Smooth muscle cell (in vitro differentiated cells): ENCODE data around the gene KLK4. TPM values are rescaled to one million over a fixed set of nuclear protein-coding genes. Genes with fewer than 3 reads are reported as not detected.

Source experiments
- DNase-seq: peaks from one replicate; lab custom pipeline; 2025; ENCODE audit not compliant: unreplicated experiment; lab: John Stamatoyannopoulos, UW
- H2AFZ ChIP-seq: fragments of 200-600 bp; sonication (generic); 2 replicates; pipeline ENCODE4 v1.6.0; 2016; ENCODE audit warnings: antibody characterized with exemption, low read depth, mild to moderate bottlenecking
- H3F3A ChIP-seq: fragments of 200-600 bp; sonication (generic); 2 replicates; pipeline ENCODE4 v1.6.0; 2017; ENCODE audit warnings: antibody characterized with exemption, low read depth
- H3K27ac ChIP-seq: fragments of 200-600 bp; sonication (generic); 2 replicates; pipeline ENCODE4 v1.5.1; 2016; ENCODE audit warnings: low read depth, mild to moderate bottlenecking
- H3K27me3 ChIP-seq: fragments of 200-600 bp; sonication (generic); 2 replicates; pipeline ENCODE4 v1.6.1; 2016; ENCODE audit warnings: low read depth, mild to moderate bottlenecking
- H3K36me3 ChIP-seq: fragments of 200-600 bp; sonication (generic); 2 replicates; pipeline ENCODE4 v1.5.1; 2016; ENCODE audit warnings: low read depth
- H3K4me1 ChIP-seq: fragments of 200-600 bp; sonication (generic); 2 replicates; pipeline ENCODE4 v1.5.1; 2016; ENCODE audit warnings: low read depth
- H3K4me2 ChIP-seq: fragments of 200-600 bp; sonication (generic); 2 replicates; pipeline ENCODE4 v1.6.0; 2016; ENCODE audit warnings: mild to moderate bottlenecking
- H3K4me3 ChIP-seq: fragments of 200-600 bp; sonication (generic); 2 replicates; pipeline ENCODE4 v1.5.1; 2016; ENCODE audit warnings: mild to moderate bottlenecking
- H3K79me2 ChIP-seq: fragments of 200-600 bp; sonication (generic); 2 replicates; pipeline ENCODE4 v1.6.0; 2016; ENCODE audit warnings: low read depth, mild to moderate bottlenecking
- H3K9ac ChIP-seq: fragments of 200-600 bp; sonication (generic); 2 replicates; pipeline ENCODE4 v1.6.0; 2016; ENCODE audit warnings: low read depth
- H3K9me3 ChIP-seq: fragments of 200-600 bp; sonication (generic); replicated peaks from 2 replicates; pipeline ENCODE4 v1.5.1; 2016; ENCODE audit warnings: low read depth
- H4K20me1 ChIP-seq: fragments of 200-600 bp; sonication (generic); 2 replicates; pipeline ENCODE4 v1.6.0; 2016; ENCODE audit warnings: low read depth
- WGBS: methylation state at CpG from one replicate; pipeline ENCODE4 v1.1.7; 2016; ENCODE audit warnings: low lambda C conversion rate; 5-methylcytosine and 5-hydroxymethylcytosine counted together
- polyA plus RNA-seq: library from polyadenylated mRNA; unstranded; fragments of >200 nt; fragmentation: Nextera tagmentation; extraction: Ambion mirVana; gene quantifications from 2 replicates; pipeline ENCODE4 v1.2.1, GENCODE V29; 2016
- total RNA-seq: library from RNA; depleted of rRNA; stranded (reverse); fragments of >200 nt; gene quantifications from 2 replicates; pipeline ENCODE4 v1.2.3, GENCODE V29; 2014
- TF ChIP-seq, protein P1 (sequence below): fragments of 200-600 bp; sonication (generic); IDR thresholded peaks from 2 replicates; pipeline ENCODE4 v1.5.1; 2017; ENCODE audit warnings: borderline replicate concordance, mild to moderate bottlenecking, antibody characterized with exemption; ENCODE audit not compliant: insufficient read depth, poor library complexity, severe bottlenecking

KLK4 gene
- total and polyA plus RNA-seq, 2 experiments from 2014 or later, result 0.82 TPM; not detected in 1

DNA sequence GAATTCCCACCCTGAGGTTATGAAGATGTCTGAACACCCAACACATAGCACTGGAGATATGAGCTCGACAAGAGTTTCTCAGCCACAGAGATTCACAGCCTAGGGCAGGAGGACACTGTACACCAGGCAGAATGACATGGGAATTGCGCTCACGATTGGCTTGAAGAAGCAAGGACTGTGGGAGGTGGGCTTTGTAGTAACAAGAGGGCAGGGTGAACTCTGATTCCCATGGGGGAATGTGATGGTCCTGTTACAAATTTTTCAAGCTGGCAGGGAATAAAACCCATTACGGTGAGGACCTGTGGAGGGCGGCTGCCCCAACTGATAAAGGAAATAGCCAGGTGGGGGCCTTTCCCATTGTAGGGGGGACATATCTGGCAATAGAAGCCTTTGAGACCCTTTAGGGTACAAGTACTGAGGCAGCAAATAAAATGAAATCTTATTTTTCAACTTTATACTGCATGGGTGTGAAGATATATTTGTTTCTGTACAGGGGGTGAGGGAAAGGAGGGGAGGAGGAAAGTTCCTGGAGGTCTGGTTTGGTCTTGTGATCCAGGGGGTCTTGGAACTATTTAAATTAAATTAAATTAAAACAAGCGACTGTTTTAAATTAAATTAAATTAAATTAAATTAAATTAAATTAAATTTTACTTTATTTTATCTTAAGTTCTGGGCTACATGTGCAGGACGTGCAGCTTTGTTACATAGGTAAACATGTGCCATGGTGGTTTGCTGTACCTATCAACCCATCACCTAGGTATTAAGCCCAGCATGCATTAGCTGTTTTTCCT is 49.5 kb downstream of the KLK4 start:
- Histone ChIP-seq H4K20me1 (no peaks in the 10 kb centered on the region), H2AFZ (no peak overlapping the region), H3K36me3 (no peaks in the 10 kb centered on the region), H3K27ac (no peak overlapping the region), H3K9me3 (no peaks in the 10 kb centered on the region), H3K9ac (no peak overlapping the region), H3K27me3 (peaks cover 30% of the 10 kb centered on the region), H3K4me1 (no peaks in the 10 kb centered on the region), H3K79me2 (no peaks in the 10 kb centered on the region), H3K4me2 (no peak overlapping the region), H3K4me3 (no peak overlapping the region), H3F3A (no peaks in the 10 kb centered on the region)
- DNase-seq, result no peak
- 85% methylated on average over 7 of the region's 7 CpGs for WGBS
- TF ChIP-seq, protein P1, sequence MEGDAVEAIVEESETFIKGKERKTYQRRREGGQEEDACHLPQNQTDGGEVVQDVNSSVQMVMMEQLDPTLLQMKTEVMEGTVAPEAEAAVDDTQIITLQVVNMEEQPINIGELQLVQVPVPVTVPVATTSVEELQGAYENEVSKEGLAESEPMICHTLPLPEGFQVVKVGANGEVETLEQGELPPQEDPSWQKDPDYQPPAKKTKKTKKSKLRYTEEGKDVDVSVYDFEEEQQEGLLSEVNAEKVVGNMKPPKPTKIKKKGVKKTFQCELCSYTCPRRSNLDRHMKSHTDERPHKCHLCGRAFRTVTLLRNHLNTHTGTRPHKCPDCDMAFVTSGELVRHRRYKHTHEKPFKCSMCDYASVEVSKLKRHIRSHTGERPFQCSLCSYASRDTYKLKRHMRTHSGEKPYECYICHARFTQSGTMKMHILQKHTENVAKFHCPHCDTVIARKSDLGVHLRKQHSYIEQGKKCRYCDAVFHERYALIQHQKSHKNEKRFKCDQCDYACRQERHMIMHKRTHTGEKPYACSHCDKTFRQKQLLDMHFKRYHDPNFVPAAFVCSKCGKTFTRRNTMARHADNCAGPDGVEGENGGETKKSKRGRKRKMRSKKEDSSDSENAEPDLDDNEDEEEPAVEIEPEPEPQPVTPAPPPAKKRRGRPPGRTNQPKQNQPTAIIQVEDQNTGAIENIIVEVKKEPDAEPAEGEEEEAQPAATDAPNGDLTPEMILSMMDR, result no peak

DNA sequence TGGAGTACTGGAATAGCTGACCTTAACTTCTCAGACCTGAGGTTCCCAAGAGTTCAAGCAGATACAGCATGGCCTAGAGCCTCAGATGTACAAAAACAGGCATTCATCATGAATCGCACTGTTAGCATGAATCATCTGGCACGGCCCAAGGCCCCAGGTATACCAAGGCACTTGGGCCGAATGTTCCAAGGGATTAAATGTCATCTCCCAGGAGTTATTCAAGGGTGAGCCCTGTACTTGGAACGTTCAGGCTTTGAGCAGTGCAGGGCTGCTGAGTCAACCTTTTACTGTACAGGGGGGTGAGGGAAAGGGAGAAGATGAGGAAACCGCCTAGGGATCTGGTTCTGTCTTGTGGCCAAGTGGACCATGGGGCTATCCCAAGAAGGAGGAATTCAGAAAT is 50.2 kb downstream of the KLK4 start:
- H3K36me3 ChIP-seq, result no peaks in the 10 kb centered on the region
- H3F3A ChIP-seq, result no peaks in the 10 kb centered on the region
- no peak overlapping the region for H3K27ac ChIP-seq
- TF ChIP-seq, protein P1, result no peak
- 74% methylated on average over 5 of the region's 5 CpGs for WGBS
- H3K4me1 ChIP-seq, result no peaks in the 10 kb centered on the region
- no peak overlapping the region for H3K4me2 ChIP-seq
- no peak overlapping the region for H3K9ac ChIP-seq
- H2AFZ ChIP-seq, result no peak overlapping the region
- no peak overlapping the region for H3K4me3 ChIP-seq
- H3K9me3 ChIP-seq, result no peaks in the 10 kb centered on the region
- DNase-seq, result no peak
- no peaks in the 10 kb centered on the region for H4K20me1 ChIP-seq
- H3K79me2 ChIP-seq, result no peaks in the 10 kb centered on the region
- peaks cover 26% of the 10 kb centered on the region for H3K27me3 ChIP-seq

DNA sequence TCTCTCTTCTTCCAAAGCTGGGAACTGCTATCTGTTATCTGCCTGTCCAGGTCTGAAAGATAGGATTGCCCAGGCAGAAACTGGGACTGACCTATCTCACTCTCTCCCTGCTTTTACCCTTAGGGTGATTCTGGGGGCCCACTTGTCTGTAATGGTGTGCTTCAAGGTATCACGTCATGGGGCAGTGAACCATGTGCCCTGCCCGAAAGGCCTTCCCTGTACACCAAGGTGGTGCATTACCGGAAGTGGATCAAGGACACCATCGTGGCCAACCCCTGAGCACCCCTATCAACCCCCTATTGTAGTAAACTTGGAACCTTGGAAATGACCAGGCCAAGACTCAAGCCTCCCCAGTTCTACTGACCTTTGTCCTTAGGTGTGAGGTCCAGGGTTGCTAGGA is 51.3 kb downstream of the KLK4 start:
- Histone ChIP-seq H3K4me1 (no peaks in the 10 kb centered on the region), H3K27ac (no peak overlapping the region), H3K9ac (no peak overlapping the region), H3K4me3 (no peak overlapping the region), H3F3A (no peaks in the 10 kb centered on the region), H2AFZ (no peak overlapping the region), H3K4me2 (no peak overlapping the region), H4K20me1 (no peaks in the 10 kb centered on the region), H3K9me3 (no peaks in the 10 kb centered on the region), H3K27me3 (peaks cover 30% of the 10 kb centered on the region), H3K79me2 (no peaks in the 10 kb centered on the region), H3K36me3 (no peaks in the 10 kb centered on the region)
- 85% methylated on average over 4 of the region's 4 CpGs for WGBS
- TF ChIP-seq, protein P1, result no peak
- DNase-seq, result no peak

DNA sequence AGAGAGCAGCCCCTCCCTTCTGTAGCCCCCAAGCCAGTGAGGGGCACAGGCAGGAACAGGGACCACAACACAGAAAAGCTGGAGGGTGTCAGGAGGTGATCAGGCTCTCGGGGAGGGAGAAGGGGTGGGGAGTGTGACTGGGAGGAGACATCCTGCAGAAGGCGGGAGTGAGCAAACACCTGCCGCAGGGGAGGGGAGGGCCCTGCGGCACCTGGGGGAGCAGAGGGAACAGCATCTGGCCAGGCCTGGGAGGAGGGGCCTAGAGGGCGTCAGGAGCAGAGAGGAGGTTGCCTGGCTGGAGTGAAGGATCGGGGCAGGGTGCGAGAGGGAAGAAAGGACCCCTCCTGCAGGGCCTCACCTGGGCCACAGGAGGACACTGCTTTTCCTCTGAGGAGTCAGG is 52.3 kb downstream of the KLK4 start:
- no peaks in the 10 kb centered on the region for H4K20me1 ChIP-seq
- no peaks in the 10 kb centered on the region for H3K36me3 ChIP-seq
- H3K9ac ChIP-seq, result no peak overlapping the region
- H3K4me1 ChIP-seq, result no peaks in the 10 kb centered on the region
- no peak overlapping the region for H2AFZ ChIP-seq
- H3F3A ChIP-seq, result no peaks in the 10 kb centered on the region
- peaks cover 35% of the 10 kb centered on the region for H3K27me3 ChIP-seq
- no peaks in the 10 kb centered on the region for H3K79me2 ChIP-seq
- no peak overlapping the region for H3K27ac ChIP-seq
- no peak for DNase-seq
- TF ChIP-seq, protein P1, result no peak
- no peaks in the 10 kb centered on the region for H3K9me3 ChIP-seq
- 40% methylated on average over 2 of the region's 7 CpGs for WGBS
- no peak overlapping the region for H3K4me3 ChIP-seq
- H3K4me2 ChIP-seq, result no peak overlapping the region
